HUES6 (cell line): Measurements from ENCODE around the gene PIK3C2A.

Experiments used
- H3K27ac ChIP-seq: 2 replicates; pipeline ENCODE4 v1.7.0; 2013; ENCODE audit warnings: low read depth, mild to moderate bottlenecking, low read length, inconsistent platforms
- H3K27me3 ChIP-seq: 2 replicates; pipeline ENCODE4 v1.6.1; 2013; ENCODE audit warnings: low read length; ENCODE audit not compliant: control insufficient read depth, insufficient read depth
- H3K36me3 ChIP-seq: 2 replicates; pipeline ENCODE4 v1.6.1; 2013; ENCODE audit warnings: low read length; ENCODE audit not compliant: control insufficient read depth, insufficient read depth
- H3K4me1 ChIP-seq: 2 replicates; pipeline ENCODE4 v1.6.1; 2013; ENCODE audit warnings: low read length; ENCODE audit not compliant: control insufficient read depth, insufficient read depth
- H3K4me3 ChIP-seq: 2 replicates; pipeline ENCODE4 v1.5.1; 2013; ENCODE audit warnings: low read depth, low read length
- H3K9ac ChIP-seq: one replicate; pipeline ENCODE4 v1.6.1; 2013; ENCODE audit warnings: mild to moderate bottlenecking, low read length
- H3K9me3 ChIP-seq: 2 replicates; pipeline ENCODE4 v1.6.1; 2013; ENCODE audit warnings: low read depth, low read length; ENCODE audit not compliant: control insufficient read depth, insufficient read depth

Gene PIK3C2A

DNA sequence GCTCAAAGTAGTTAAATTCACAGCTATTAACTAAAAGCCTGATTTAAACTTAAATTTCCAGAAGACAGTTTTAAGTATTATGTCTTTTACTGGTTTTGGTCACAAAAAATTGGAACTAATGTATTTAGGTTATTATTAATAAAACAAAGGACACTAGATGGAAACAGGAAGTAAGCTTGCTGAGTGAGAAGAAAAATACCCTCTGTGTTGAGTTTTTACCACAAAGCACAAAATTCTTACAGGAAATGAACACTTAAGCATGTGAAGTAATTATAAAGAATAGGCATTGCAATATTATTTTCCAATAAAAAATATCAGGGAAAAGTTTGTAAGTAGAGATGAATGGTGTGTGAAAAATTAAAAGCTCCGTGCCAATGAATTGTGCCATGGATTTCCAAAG, 46.3 kb downstream of the PIK3C2A start:
- Histone ChIP-seq H3K36me3 (no peaks in the 10 kb centered on the region), H3K27ac (no peak overlapping the region; the same call in 1 of the 2 replicates), H3K4me1 (peaks cover 14% of the 10 kb centered on the region), H3K9ac (no peak overlapping the region), H3K4me3 (no peak overlapping the region), H3K27me3 (no peaks in the 10 kb centered on the region), H3K9me3 (no peaks in the 10 kb centered on the region)

DNA sequence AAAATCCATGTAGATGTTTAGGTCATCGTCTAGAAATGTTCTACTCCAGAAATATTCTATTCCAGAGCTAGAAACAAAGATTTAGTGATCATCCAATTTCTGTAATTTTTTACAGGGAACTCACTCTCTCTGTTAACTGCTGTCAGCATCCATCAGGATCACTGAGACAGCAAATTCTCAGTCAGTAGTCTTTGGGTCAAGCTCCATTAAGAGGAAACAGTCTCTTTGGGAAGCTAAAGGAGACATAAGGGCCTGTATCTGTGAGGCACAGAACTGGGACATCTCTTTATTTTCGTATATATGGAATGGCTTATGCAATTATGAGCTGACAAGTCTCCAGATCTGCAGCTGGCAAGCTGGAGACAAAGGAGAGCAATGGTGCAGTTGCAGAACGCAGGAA, 48.3 kb downstream of the PIK3C2A start:
- no peaks in the 10 kb centered on the region for H3K27me3 ChIP-seq
- no peak overlapping the region for H3K4me3 ChIP-seq
- no peaks in the 10 kb centered on the region for H3K9me3 ChIP-seq
- H3K27ac ChIP-seq: no peak overlapping the region
- H3K4me1 ChIP-seq: peaks cover 7% of the 10 kb centered on the region; the same call in 1 of the 2 replicates
- H3K9ac ChIP-seq: no peak overlapping the region
- H3K36me3 ChIP-seq: peaks cover 7% of the 10 kb centered on the region
